Naive thymus-derived CD8-positive, alpha-beta T cell (primary cell): ENCODE results near the gene RACGAP1. TPM values are rescaled to one million over a fixed set of nuclear protein-coding genes. Genes with fewer than 3 reads are reported as not detected.
"Not testable (repeated sequence)": the region's sequence is repeated elsewhere in the genome, so short reads cannot be mapped to it uniquely, and the experiment has no call there.

Experiments
- ATAC-seq, 2 donors: fragments of 150-1000 bp; cut with Tn5 transposase in 1 of 2; sonication (Bioruptor Pico), chemical (Tn5 transposase) in 1 of 2; 1 replicate in 1 of 2; 2 replicates in 1 of 2; pipeline ENCODE4 v1.10.0; 2021; ENCODE audit warnings: mild to moderate bottlenecking in 2 of 2, moderate library complexity in 2 of 2
- POLR2A ChIA-PET: fragments of 350-600 bp; sonication (Branson Sonifier 250); formaldehyde crosslinking; loops from one replicate; lab custom pipeline; 2021; ENCODE audit warnings: antibody characterized with exemption; lab: Charles Lee
- DNase-seq, 10 donors: peaks; one replicate each; pipeline versions ENCODE4 v3.0.0 to v3.0.0-alpha.2; 2020 to 2022
- H3K27ac Mint-ChIP-seq, 10 donors: one replicate each; pipeline ENCODE4 v1.8.0; 2020 to 2022; ENCODE audit warnings: mild to moderate bottlenecking in 10 of 10, mixed read lengths in 10 of 10, moderate library complexity in 4 of 10, inconsistent platforms in 1 of 10
- H3K27me3 Mint-ChIP-seq, 5 donors: one replicate each; pipeline ENCODE4 v1.8.0; 2021 to 2022; ENCODE audit warnings: mixed read lengths in 5 of 5
- H3K36me3 Mint-ChIP-seq, 3 donors: one replicate each; pipeline ENCODE4 v1.8.0; 2020 to 2022; ENCODE audit warnings: mixed read lengths in 3 of 3, mild to moderate bottlenecking in 2 of 3, inconsistent platforms in 1 of 3
- H3K4me1 Mint-ChIP-seq, 4 donors: one replicate each; pipeline ENCODE4 v1.8.0; 2021 to 2022; ENCODE audit warnings: mixed read lengths in 4 of 4
- H3K4me3 Mint-ChIP-seq, 10 donors: one replicate each; pipeline ENCODE4 v1.8.0; 2020 to 2022; ENCODE audit warnings: mild to moderate bottlenecking in 10 of 10, mixed read lengths in 10 of 10, moderate library complexity in 6 of 10, inconsistent platforms in 1 of 10
- H3K9me3 Mint-ChIP-seq, 9 donors: one replicate each; pipeline ENCODE4 v1.8.0; 2020 to 2022; ENCODE audit warnings: mixed read lengths in 9 of 9, mild to moderate bottlenecking in 3 of 9, inconsistent platforms in 1 of 9, moderate library complexity in 1 of 9
- polyA plus RNA-seq, 3 donors: library from polyadenylated mRNA; unstranded; fragments of 300-500 nt; fragmentation: Illumina TruSeq; gene quantifications; one replicate each; pipeline ENCODE4 v1.2.3, GENCODE V29; 2021
- total RNA-seq, 8 experiments: library from RNA in 2 of 8; stranded (reverse) in 2 of 8; gene quantifications; one replicate each; pipeline ENCODE4 v1.2.3 and lab custom pipeline; 2021 to 2026

The RACGAP1 gene
- total and polyA plus RNA-seq, 5 experiments from 2014 or later: 8.4 to 12.8 (median 11.0) TPM

- H3K27me3 Mint-ChIP-seq: peaks cover 0 to 6% (median 1%) of the 10 kb centered on the region in 5 donors
- H3K9me3 Mint-ChIP-seq: no peaks in the 10 kb centered on the region
- no peak overlapping the region for H3K4me3 Mint-ChIP-seq
- peak overlapping the region in 1 of 10 donors; percentile 29 for H3K27ac Mint-ChIP-seq
- H3K36me3 Mint-ChIP-seq: no peaks in the 10 kb centered on the region
- H3K4me1 Mint-ChIP-seq: peaks cover 0 to 2% (median 0%) of the 10 kb centered on the region in 4 donors
- ATAC-seq (no peak), DNase-seq (no peak)
- POLR2A ChIA-PET: no interaction called here
Observed at GRCh38 chr12:50041062-50041860, 16.0 kb upstream of the RACGAP1 start.

DNA sequence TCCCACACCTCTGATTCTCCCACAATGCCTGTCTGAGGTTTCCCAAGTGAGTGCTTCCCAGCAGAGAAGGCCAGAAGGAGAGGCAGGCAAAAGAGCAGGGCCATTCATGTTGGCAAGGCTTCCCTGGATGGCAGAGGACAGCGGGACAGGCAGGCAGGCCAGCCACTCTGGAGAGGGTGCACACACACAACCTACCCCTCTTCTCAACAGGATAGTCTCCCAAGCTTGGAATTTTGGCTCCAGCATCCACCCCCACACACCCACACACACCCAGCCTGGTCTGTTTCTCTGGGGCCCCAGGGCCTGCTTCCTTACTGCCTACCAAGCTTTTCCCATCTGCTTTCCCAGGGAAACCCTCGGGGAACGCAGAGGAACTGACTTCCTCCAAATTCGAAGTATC is 15.4 kb upstream of the RACGAP1 start:
- Mint-ChIP-seq H3K27ac (peak overlapping the region in 1 of 10 donors; percentile 22), H3K4me3 (no peak overlapping the region), H3K36me3 (no peaks in the 10 kb centered on the region), H3K4me1 (peaks cover 0 to 2% (median 0%) of the 10 kb centered on the region in 4 donors), H3K9me3 (no peaks in the 10 kb centered on the region), H3K27me3 (peaks cover 0 to 12% (median 0%) of the 10 kb centered on the region in 5 donors)
- DNase-seq (no peak), ATAC-seq (no peak)
- POLR2A ChIA-PET: interaction anchor here (2.5 kb wide), 1 partner anchor 15 kb away, joined by 6 read pairs; no protein-coding TSS in a partner anchor

DNA sequence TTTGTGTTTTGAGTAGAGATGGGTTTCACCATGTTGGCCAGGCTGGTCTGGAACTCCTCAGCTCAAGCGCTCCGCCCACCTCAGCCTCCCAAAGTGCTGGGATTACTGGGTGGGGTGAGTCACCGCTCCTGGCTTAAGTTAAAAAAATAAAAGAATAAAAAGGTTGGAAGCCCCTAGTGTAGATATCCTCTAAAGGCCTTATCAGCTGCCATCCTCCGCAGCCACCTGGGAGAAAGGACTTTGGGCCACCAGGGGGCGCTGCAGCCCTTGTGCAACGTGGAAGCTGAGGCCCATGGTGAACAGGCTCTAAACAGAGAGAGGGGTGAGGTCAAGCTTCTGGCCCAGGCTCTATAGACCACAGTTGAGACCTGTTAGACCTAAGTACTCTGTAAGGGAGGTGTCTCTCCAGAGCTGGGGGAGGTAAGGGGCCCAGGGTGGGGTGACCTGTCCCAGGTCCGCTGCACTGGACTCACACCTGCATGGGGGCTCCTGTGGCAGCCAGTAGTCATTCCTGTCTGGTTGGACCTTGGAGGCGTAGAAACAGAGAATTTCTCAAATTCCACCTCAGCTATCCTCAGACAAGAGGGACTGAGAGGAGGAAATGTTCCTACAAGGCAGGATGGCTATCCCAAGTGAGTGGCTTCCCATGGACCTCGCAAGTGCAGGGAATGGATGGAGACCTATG is 14.0 kb upstream of the RACGAP1 start:
- Mint-ChIP-seq H3K9me3 (no peaks in the 10 kb centered on the region), H3K4me1 (peaks cover 0 to 2% (median 0%) of the 10 kb centered on the region in 4 donors), H3K4me3 (no peak overlapping the region), H3K27ac (peak overlapping the region in 2 of 10 donors; percentile 47 to 61), H3K27me3 (peaks cover 1 to 21% (median 4%) of the 10 kb centered on the region in 5 donors), H3K36me3 (no peaks in the 10 kb centered on the region)
- peak; percentile 92 to 98 for ATAC-seq
- peak; percentile 63 to 91 (median 79) for DNase-seq
- POLR2A ChIA-PET: interaction anchor here (0.8 to 2.5 kb wide), 5 partner anchors 17 to 72 kb away, joined by 3 to 9 read pairs (median 6); no protein-coding TSS in a partner anchor

GRCh38 chr12:50038336-50038735 is 13.0 kb upstream of the RACGAP1 start:
- peaks cover 1 to 24% (median 4%) of the 10 kb centered on the region in 5 donors for H3K27me3 Mint-ChIP-seq
- ATAC-seq (no peak), DNase-seq (no peak)
- H3K9me3 Mint-ChIP-seq: no peaks in the 10 kb centered on the region
- no peaks in the 10 kb centered on the region for H3K36me3 Mint-ChIP-seq
- H3K4me3 Mint-ChIP-seq: no peak overlapping the region
- H3K27ac Mint-ChIP-seq: no peak overlapping the region
- peaks cover 0 to 2% (median under 1%) of the 10 kb centered on the region in 4 donors for H3K4me1 Mint-ChIP-seq
- POLR2A ChIA-PET: interaction anchor here (2.4 to 2.5 kb wide), 2 partner anchors 18 to 20 kb away, joined by 6 to 9 read pairs; no protein-coding TSS in a partner anchor

DNA sequence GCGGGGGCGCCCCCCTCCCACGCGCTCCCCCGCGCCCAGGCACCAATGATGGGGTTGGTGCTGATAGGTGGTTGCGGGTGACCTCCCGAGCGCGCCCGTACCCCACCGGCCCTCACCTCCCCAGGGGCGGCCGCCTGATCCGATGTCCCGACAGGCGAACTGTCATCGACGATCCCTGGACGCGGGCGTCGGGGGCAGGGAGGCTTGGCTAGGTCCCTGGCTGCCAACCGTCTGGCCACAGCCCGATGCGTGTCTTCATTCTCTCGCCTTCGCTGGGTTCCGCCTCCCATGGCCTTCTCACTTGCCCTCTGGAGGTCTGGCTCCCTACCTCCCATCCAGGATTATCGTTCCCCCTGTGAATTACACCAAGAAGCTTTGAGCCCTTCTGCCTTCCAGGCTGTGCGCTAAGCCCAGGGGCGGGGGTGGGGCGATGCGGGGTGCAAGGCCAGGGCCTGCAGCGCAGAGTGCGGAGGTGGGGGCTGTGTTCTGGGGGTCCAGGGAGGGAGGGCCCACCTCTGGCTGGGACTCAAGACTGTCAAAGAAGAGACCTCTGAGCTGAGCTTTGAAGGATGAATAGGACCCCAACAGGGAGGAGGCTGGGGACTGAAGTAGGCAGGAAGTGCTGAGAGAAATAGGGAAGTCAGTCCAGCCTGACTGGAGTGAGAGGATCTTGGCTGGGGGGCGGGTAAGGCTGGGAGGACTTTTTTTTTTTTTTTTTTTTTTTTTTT is 7.7 kb upstream of the RACGAP1 start:
- POLR2A ChIA-PET: interaction anchor here (0.7 kb wide), 1 partner anchor 26 kb away, joined by 3 read pairs; no protein-coding TSS in a partner anchor

DNA sequence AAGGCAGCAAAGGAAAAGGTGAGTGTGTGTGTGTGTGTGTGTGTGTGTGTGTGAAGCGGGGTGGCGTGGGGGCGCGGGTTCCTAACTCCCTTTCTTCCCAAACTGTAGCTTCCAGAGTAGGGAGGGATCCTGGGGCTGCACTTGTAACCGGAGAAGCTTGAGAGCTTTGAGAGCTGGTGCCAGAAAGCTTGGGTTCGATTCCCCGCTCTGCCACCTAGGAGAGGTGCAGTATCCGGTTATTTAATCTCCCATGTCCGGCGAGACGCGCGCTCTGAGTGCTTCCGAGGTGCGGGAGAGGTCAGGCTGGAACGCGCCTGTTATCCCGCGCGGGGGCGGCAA is 7.2 kb upstream of the RACGAP1 start:
- no peak for DNase-seq
- Mint-ChIP-seq H3K9me3 (no peaks in the 10 kb centered on the region), H3K27me3 (peaks cover 6 to 47% (median 14%) of the 10 kb centered on the region in 5 donors), H3K27ac (no peak overlapping the region), H3K4me1 (peaks cover 0 to 4% (median 0%) of the 10 kb centered on the region in 4 donors), H3K4me3 (no peak overlapping the region), H3K36me3 (no peaks in the 10 kb centered on the region)
- POLR2A ChIA-PET: no interaction called here
- ATAC-seq: no peak

More for the DNA sequence above, 7.7 kb upstream of the RACGAP1 start:
- H3K36me3 Mint-ChIP-seq: no peaks in the 10 kb centered on the region
- ATAC-seq (no peak), DNase-seq (no peak)
- no peaks in the 10 kb centered on the region for H3K9me3 Mint-ChIP-seq
- peak overlapping the region in 1 of 10 donors; percentile 0 for H3K27ac Mint-ChIP-seq
- peak overlapping the region in 1 of 10 donors; percentile 79 for H3K4me3 Mint-ChIP-seq
- peaks cover 6 to 47% (median 14%) of the 10 kb centered on the region in 5 donors for H3K27me3 Mint-ChIP-seq
- H3K4me1 Mint-ChIP-seq: peaks cover 0 to 4% (median 0%) of the 10 kb centered on the region in 4 donors

GRCh38 chr12:50030449-50030848 is 5.2 kb upstream of the RACGAP1 start:
- H3K4me3 Mint-ChIP-seq, H3K4me1 Mint-ChIP-seq, H3K27ac Mint-ChIP-seq, ATAC-seq, H3K36me3 Mint-ChIP-seq, H3K9me3 Mint-ChIP-seq, DNase-seq: not testable (repeated sequence)
- POLR2A ChIA-PET: interaction anchor here (0.6 kb wide), 1 partner anchor 170 kb away, joined by 5 read pairs; no protein-coding TSS in a partner anchor
- peaks cover 6 to 36% (median 14%) of the 10 kb centered on the region in 5 donors for H3K27me3 Mint-ChIP-seq

DNA sequence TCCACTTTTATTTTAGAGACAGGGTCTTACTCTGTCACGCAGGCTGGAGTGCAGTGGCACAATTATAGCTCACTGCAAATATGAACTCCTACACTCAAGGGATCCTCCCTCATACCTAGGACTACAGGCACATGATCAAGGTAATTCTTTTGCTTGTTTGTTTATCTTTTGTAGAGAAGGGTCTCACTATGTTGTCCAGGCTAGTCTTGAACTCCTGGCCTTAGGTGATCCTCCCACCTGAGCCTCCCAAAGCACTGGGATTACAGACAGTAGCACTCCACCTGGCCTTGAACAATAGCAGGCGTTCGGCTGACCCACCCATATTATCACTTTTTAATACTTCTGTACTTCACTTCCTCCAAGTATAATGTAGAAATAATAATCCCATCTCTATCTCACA is 1.4 kb upstream of the RACGAP1 start:
- ATAC-seq (no peak), DNase-seq (no peak)
- Mint-ChIP-seq H3K27me3 (peaks cover 3 to 10% (median 4%) of the 10 kb centered on the region in 5 donors), H3K27ac (no peak overlapping the region), H3K4me3 (peak overlapping the region in 1 of 10 donors; percentile 29), H3K36me3 (peaks cover 0 to 4% (median 0%) of the 10 kb centered on the region in 3 donors), H3K9me3 (no peaks in the 10 kb centered on the region), H3K4me1 (peaks cover 7 to 21% (median 16%) of the 10 kb centered on the region in 4 donors)
- POLR2A ChIA-PET: no interaction called here

- POLR2A ChIA-PET: interaction anchor here (0.6 to 1.5 kb wide), 10 partner anchors 23 to 739 kb away, joined by 3 to 6 read pairs (median 3); partner anchors contain the start of genes ATF1, CERS5, KCNH3 and SMARCD1
- H3K36me3 Mint-ChIP-seq: peaks cover 0 to 4% (median 0%) of the 10 kb centered on the region in 3 donors
- H3K4me1 Mint-ChIP-seq: peaks cover 7 to 21% (median 16%) of the 10 kb centered on the region in 4 donors
- peak overlapping the region in 9 of 10 donors; percentile 83 to 97 (median 94) for H3K27ac Mint-ChIP-seq
- ATAC-seq (peak; percentile 8 to 13), DNase-seq (peak in 1 of 10 donors; percentile 10)
- peak overlapping the region; percentile 89 to 100 (median 98) for H3K4me3 Mint-ChIP-seq
- H3K27me3 Mint-ChIP-seq: peaks cover 0 to 5% (median 0%) of the 10 kb centered on the region in 5 donors
- H3K9me3 Mint-ChIP-seq: no peaks in the 10 kb centered on the region
Observed at GRCh38 chr12:50024805-50025186, 498 bp downstream of the RACGAP1 start.

DNA sequence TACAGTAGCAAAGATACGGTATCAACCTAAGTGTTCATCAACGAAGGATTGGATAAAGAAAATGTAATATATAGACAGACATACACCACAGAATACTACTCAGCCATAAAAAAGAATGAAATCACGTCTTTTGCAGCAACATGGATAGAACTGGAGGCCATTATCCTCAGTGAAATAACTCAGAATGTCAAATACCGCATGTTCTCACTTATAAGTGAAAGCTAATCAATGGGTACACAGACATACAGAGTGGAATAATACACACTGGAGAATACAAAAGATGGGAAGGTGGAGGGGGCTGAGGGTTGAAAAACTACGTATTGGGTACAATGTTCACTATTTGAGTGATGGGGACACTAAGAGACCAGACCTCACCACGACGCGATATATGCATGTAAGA is 1.1 kb downstream of the RACGAP1 start:
- ATAC-seq (no peak), DNase-seq (no peak)
- peaks cover 0 to 4% (median 0%) of the 10 kb centered on the region in 3 donors for H3K36me3 Mint-ChIP-seq
- no peaks in the 10 kb centered on the region for H3K9me3 Mint-ChIP-seq
- H3K4me1 Mint-ChIP-seq: peaks cover 7 to 21% (median 16%) of the 10 kb centered on the region in 4 donors
- H3K27ac Mint-ChIP-seq: peak overlapping the region in 2 of 10 donors; percentile 11 to 96
- peak overlapping the region; percentile 89 to 100 (median 98) for H3K4me3 Mint-ChIP-seq
- peaks cover 0 to 5% (median 0%) of the 10 kb centered on the region in 5 donors for H3K27me3 Mint-ChIP-seq
- POLR2A ChIA-PET: interaction anchor here (0.7 to 1.3 kb wide), 3 partner anchors 23 to 486 kb away, joined by 3 to 6 read pairs (median 4); partner anchors contain the start of genes KCNH3 and SMARCD1

GRCh38 chr12:50022903-50023302 is 2.4 kb downstream of the RACGAP1 start:
- Mint-ChIP-seq H3K4me3 (peak overlapping the region in 1 of 10 donors; percentile 1), H3K27me3 (peaks cover 0 to 1% (median 0%) of the 10 kb centered on the region in 5 donors), H3K27ac (no peak overlapping the region), H3K36me3 (peaks cover 0 to 4% (median 0%) of the 10 kb centered on the region in 3 donors), H3K9me3 (no peaks in the 10 kb centered on the region), H3K4me1 (peaks cover 7 to 21% (median 16%) of the 10 kb centered on the region in 4 donors)
- POLR2A ChIA-PET: no interaction called here
- ATAC-seq: no peak
- no peak for DNase-seq

- Mint-ChIP-seq H3K9me3 (no peaks in the 10 kb centered on the region), H3K4me1 (peaks cover 7 to 21% (median 16%) of the 10 kb centered on the region in 4 donors), H3K4me3 (no peak overlapping the region), H3K36me3 (peaks cover 0 to 4% (median 3%) of the 10 kb centered on the region in 3 donors), H3K27me3 (no peaks in the 10 kb centered on the region), H3K27ac (no peak overlapping the region)
- no peak for DNase-seq
- ATAC-seq: no peak
- POLR2A ChIA-PET: no interaction called here
Observed at GRCh38 chr12:50021031-50021430, 4.3 kb downstream of the RACGAP1 start.
